ENCODE data around the gene KIFC1.

Gene KIFC1

DNA sequence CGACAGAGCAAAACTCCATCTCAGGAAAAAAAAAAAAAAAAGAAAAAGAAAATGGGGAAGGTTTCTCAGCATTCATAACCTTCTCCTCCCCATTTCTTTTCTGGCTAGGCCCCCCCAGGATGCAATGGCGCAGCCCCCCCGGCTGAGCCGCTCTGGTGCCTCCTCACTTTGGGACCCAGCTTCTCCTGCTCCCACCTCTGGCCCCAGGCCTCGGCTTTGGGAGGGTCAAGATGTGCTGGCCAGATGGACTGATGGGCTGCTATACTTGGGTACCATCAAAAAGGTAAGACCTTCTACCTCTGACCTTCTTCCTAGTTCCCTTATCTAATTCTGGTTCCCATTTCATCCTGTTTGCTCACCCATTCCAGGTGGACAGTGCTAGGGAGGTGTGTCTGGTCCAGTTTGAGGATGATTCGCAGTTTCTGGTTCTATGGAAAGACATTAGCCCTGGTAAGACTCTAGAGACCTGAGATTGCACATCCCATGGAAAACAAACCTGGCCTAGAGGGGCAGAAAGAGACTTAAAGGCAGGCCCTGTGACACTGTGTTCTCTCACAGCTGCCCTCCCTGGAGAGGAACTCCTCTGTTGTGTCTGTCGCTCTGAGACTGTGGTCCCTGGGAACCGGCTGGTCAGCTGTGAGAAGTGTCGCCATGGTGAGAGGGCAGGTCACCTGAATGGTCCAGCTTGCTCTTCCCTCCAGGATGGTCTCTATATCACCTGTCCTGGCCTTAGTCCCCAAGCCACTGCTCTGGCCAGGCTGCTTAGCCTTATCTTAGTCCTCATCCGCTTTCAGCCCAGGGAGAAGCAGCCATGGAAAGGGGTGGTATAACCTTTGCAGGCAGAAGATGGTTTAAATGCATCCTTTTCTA, 20.8 kb downstream of the KIFC1 start:
- no peak for DNase-seq

GRCh38 chr6:33413241-33414120, 21.9 kb downstream of the KIFC1 start:
- DNase-seq = no peak

GRCh38 chr6:33414592-33415271, 23.1 kb downstream of the KIFC1 start:
- no peak for DNase-seq

DNA sequence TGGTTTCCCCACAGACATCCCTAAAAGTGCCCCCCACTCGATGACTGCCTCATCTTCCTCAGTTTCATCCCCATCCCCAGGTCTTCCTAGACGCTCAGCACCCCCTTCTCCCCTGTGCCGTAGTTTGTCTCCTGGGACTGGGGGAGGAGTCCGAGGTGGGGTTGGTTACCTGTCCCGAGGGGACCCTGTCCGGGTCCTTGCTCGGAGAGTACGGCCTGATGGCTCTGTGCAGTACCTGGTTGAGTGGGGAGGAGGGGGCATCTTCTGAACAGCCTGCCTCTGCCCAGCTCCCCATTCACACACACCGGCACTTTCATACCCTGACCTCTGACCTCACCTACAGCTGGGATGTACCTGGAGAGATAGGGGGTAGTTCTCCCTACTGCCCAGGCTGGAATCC, 24.2 kb downstream of the KIFC1 start:
- DNase-seq = no peak

GRCh38 chr6:33416386-33417127, 24.9 kb downstream of the KIFC1 start:
- DNase-seq = no peak

GRCh38 chr6:33417128-33417902, 25.7 kb downstream of the KIFC1 start:
- no peak for DNase-seq

DNA sequence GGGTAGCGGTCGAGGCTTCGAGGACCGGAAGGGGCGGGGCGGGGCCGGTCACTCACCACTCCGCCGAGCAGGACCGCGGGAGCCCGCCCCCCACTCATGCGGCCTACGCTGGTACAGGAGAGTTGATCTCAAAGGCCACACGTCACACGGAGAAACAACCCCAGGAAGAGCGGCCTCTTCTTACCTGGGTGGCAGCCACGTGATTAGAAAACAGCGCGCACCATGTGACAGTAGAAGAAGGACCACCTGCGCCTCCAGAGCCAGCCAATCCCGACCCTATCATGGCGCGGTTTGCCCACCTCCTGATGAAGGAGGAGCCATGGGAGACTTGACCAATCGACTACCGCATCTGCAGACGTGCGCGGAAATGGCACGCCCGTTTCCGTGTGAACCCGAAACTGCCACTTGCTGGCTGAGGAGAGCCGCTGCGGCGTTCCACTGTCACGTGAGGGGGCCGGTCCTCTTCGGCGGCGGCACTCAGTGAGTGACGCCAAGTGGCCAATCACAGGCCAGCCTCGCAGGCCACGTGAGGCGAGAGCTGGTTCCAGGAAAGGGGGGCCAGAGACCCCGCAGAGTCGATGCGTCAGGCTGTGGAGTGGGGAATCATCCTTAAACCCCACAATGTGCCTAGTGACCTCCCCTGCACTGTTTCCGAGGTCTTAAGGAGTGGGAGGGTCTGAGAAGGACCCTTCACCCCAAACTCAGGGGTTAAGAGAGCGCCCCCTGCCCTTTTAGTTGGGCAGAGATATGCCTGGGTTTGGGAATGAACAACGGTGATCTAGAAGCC, 26.5 kb downstream of the KIFC1 start, which contains the start of gene CUTA:
CUTA (minus strand) TSS at position 205 of the 787 bp plus-strand sequence; CDS start at position 98, 107 bp downstream.
- DNase-seq = peak; percentile 100

DNA sequence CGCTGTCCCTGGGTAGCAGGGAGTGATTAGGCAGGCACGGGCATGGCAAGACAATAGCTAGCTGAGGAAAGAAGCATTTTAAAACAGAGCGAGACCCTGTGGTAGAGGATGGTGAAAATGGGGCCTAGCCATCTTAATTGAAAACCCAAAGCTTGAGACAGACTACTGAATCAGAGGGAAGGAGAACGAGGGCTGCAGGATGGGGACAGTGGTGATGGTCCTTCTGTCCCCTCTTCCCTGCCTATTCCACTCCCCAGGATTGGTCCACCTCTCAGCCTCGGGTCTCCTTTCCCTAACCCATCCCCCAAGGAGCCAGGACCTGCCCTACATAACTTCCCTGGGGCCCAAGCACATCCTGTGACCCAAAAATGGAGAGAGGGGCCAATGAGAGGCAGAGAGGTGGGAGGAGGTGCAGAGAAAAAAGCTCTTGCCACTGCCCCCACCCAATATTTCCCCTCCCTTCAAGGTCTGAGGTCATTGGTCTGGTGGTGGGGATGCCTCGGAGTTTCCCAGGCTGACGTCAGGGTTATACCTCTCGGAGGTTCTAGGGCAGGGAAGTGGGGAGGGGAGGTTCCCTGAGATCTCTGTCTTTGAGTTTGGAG, 27.2 kb downstream of the KIFC1 start:
- peak; percentile 64 for DNase-seq

GRCh38 chr6:33419580-33420490, 28.2 kb downstream of the KIFC1 start, which contains the start of gene SYNGAP1:
SYNGAP1 (plus strand) TSS chr6:33420065; CDS start chr6:33420265, 200 bp downstream.
- DNase-seq = no peak

DNA sequence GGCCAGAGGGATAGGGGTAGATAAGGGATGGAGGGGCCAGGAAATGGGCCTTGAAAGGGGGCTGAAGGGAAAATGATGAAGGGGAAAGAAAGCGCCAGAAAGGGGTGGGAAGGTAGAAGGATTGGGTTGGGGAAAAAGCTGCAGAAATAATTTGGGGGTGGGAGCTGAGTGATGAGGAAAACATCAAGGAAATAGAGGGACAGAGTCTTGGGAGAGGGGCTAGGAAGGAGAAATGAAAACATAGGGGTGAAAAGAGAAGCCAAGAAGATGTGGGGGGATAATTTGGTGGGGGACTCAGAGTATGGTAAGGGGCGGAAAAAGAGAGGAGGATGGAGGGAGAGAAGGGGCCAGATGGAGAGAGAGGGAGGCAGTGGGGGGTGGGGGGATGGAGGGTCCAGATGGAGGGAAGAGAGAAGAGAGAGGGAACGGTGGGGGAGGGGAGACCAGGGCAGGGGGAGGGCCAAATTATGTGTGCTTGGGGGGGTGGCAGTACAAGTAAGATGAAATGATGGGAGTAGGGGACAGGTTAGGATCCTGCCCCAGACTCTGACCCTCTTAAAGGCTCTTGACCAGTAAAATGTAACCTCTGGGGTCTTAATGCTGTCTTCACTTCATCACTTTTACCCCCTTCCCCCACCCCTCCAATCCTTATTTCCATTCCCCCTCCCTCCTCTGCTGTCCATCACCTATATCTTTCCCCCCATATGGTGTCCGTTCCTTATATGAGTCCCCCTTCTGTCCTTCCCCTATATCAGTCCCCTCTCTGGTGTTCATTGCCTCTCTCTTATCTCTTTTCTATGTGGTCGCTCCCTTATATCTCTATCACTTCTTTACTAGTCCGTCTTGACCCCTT, 29.1 kb downstream of the KIFC1 start:
- no peak for DNase-seq

DNA sequence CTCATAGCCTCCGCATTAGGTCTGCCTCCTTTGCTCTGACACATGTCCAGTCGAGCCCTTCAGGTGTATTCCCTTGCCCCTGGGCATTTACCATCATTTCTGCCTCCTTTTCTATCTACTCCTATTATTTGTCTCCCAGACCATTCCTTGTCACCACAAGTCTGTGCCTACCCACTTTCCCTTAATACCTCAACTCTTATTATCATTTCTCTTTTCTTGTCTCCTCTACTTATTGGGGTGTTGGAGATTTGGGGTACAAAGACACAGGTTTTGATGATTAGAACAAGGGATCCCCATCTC, 29.7 kb downstream of the KIFC1 start:
- DNase-seq = no peak

DNA sequence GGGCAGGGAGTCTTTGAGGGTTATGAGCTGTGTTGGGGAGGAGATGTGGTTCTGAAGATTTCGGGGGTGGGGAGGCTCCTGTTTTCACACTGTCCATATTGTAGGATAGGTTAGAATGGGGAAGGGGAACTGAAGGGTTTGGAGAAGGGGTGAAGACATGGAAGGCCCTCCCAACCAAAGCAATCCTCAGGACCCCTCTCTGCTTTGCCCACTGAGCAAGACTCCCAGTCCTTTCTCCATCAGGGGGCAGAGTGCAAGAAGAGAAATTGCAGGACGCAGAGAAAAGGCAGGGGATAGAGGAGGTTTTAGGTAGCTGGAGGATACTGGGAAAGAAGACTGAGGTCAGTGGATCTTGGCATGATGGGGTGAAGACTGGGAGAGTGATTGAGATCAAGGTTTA, 32.2 kb downstream of the KIFC1 start:
- DNase-seq = no peak

- no peak for DNase-seq
These were observed 33.4 kb downstream of the KIFC1 start for GRCh38 chr6:33424855-33425667.

DNA sequence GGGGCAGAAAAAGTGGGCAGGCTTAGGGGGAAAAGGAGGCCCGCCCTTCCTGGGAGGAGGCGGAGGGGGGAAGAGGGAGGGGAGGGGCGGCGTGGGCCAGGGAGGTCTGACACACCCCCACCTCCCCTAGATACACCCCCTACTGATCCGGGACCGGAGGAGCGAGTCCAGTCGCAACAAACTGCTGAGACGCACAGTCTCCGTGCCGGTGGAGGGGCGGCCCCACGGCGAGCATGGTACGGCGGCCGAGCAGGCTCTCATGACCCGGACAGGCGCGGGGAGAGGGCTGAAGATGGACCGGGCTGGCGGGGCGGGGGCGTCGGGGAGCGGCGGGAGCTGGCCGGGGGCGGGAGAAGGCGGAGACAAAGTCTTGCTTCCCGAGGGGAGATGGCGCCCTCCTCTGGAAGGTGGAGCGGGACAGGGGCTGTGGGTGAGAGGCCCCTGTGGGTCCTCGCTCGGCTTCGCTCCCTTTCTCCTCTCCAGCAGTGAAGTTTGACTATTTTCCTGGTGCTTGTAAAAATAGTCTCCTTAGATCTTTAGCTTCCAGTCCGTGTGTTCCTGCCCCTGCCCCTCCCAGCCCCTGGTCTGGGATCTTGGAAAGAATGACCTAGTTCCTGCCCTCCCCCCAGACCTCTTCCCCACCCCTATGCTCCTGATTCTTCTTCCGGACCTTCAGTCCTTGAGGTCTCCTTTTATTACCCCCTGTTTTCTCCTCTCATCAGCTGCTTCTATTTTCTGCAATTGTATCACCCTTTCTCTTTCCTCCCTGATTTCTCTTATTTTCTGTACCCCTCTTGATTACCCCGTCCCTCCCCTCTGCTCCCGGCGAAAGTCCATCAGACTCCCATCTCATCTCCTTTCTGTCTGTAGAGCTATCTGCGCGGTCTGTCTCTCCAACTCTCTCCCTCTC, 34.3 kb downstream of the KIFC1 start:
- peak; percentile 90 for DNase-seq

DNA sequence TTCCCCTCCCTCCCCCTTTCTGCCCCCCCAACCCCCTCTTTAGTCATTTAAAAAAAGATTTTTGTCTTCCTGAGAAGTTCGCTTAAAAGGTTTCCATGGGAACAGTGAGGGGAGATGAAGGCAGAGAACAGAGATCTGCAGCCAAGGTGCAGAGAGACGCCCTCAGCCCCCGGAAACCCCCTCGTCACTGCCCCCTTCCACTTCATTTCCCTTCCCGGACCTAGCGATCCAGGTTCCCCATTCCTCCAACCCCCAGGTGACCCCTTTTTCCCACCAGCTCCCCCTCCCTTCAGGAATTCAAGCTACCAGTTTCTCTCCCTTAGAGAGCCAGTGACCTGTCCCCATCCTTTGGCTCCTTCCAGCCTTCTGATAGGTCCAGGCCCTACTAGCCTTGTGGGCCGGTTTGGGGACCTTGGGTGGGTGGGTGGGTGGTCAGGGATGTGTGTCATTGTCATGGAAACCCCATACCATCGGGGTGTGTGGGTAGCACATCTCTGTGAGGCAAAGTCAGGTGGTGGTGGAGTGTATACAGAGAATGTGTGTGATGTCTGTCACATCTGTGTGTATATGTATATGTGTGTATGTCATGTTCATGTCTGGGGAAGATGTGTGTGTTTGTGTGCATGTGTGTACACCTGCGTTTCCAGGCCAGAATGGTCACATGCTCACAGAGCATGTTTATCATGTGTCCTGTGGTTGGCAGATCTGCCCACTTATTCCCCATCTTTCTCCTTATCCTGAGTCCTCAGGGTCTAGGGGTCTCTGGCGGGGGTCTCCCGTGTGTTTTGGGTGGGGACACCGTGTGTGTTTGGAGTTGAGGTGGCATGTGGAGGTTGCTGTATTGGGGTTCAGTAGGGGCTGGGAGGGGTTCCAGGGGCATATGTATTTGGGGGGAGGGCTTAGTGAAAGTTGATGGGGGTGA, 35.2 kb downstream of the KIFC1 start:
- peak; percentile 80 for DNase-seq

All from CD4-positive, alpha-beta T cell treated with Interleukin-4 for 4 hours (primary cell).